T-helper 1 cell treated with Interleukin-12 subunit alpha and Interleukin-12 subunit beta and Interleukin-4 antibody, amounts not matched to agents 30 μg/mL and 1 μg/mL, for 36 hours (primary cell): ENCODE measurements around the gene ANKS3.

Experiments used
- H3K27ac Mint-ChIP-seq: one replicate; pipeline ENCODE4 v1.8.0; 2021; ENCODE audit warnings: mild to moderate bottlenecking, mixed read lengths
- H3K27me3 Mint-ChIP-seq: one replicate; pipeline ENCODE4 v1.8.0; 2021; ENCODE audit warnings: low read depth, mixed read lengths
- H3K36me3 Mint-ChIP-seq: one replicate; pipeline ENCODE4 v1.8.0; 2021; ENCODE audit warnings: low read depth, mixed read lengths
- H3K4me1 Mint-ChIP-seq: one replicate; pipeline ENCODE4 v1.8.0; 2021; ENCODE audit warnings: low read depth, mixed read lengths
- H3K4me3 Mint-ChIP-seq: one replicate; pipeline ENCODE4 v1.8.0; 2021; ENCODE audit warnings: mild to moderate bottlenecking, moderate library complexity, mixed read lengths
- H3K9me3 Mint-ChIP-seq: one replicate; pipeline ENCODE4 v1.8.0; 2021; ENCODE audit warnings: mixed read lengths

The ANKS3 gene

GRCh38 chr16:4691666-4692412 is 42.2 kb downstream of the ANKS3 start:
- Mint-ChIP-seq H3K27ac (no peak overlapping the region), H3K36me3 (peaks cover 4% of the 10 kb centered on the region), H3K27me3 (no peaks in the 10 kb centered on the region), H3K4me3 (no peak overlapping the region), H3K9me3 (no peaks in the 10 kb centered on the region), H3K4me1 (peaks cover 11% of the 10 kb centered on the region)

- Mint-ChIP-seq H3K27me3 (no peaks in the 10 kb centered on the region), H3K4me1 (peaks cover 11% of the 10 kb centered on the region), H3K4me3 (peak overlapping the region; percentile 54), H3K36me3 (peaks cover 4% of the 10 kb centered on the region), H3K27ac (peak overlapping the region; percentile 46), H3K9me3 (no peaks in the 10 kb centered on the region)
Observed at GRCh38 chr16:4690946-4691665, 43.0 kb downstream of the ANKS3 start.

- H3K9me3 Mint-ChIP-seq, result no peaks in the 10 kb centered on the region
- no peak overlapping the region for H3K4me3 Mint-ChIP-seq
- peaks cover 6% of the 10 kb centered on the region for H3K4me1 Mint-ChIP-seq
- H3K27ac Mint-ChIP-seq, result no peak overlapping the region
- peaks cover 3% of the 10 kb centered on the region for H3K36me3 Mint-ChIP-seq
- H3K27me3 Mint-ChIP-seq, result no peaks in the 10 kb centered on the region
Observed at GRCh38 chr16:4689864-4690704, 44.0 kb downstream of the ANKS3 start.

GRCh38 chr16:4689091-4689671 is 44.9 kb downstream of the ANKS3 start:
- H3K27ac Mint-ChIP-seq, result no peak overlapping the region
- H3K36me3 Mint-ChIP-seq, result peaks cover 4% of the 10 kb centered on the region
- H3K4me3 Mint-ChIP-seq, result no peak overlapping the region
- H3K27me3 Mint-ChIP-seq, result no peaks in the 10 kb centered on the region
- H3K4me1 Mint-ChIP-seq, result peaks cover 6% of the 10 kb centered on the region
- no peaks in the 10 kb centered on the region for H3K9me3 Mint-ChIP-seq

- H3K4me3 Mint-ChIP-seq, result no peak overlapping the region
- H3K4me1 Mint-ChIP-seq, result peaks cover 6% of the 10 kb centered on the region
- no peaks in the 10 kb centered on the region for H3K9me3 Mint-ChIP-seq
- H3K27me3 Mint-ChIP-seq, result no peaks in the 10 kb centered on the region
- H3K36me3 Mint-ChIP-seq, result peaks cover 4% of the 10 kb centered on the region
- H3K27ac Mint-ChIP-seq, result no peak overlapping the region
Observed at GRCh38 chr16:4688674-4689045, 45.4 kb downstream of the ANKS3 start.

GRCh38 chr16:4687946-4688673 is 46.0 kb downstream of the ANKS3 start:
- Mint-ChIP-seq H3K4me3 (no peak overlapping the region), H3K27me3 (no peaks in the 10 kb centered on the region), H3K4me1 (peaks cover 4% of the 10 kb centered on the region), H3K27ac (no peak overlapping the region), H3K36me3 (peaks cover 4% of the 10 kb centered on the region), H3K9me3 (no peaks in the 10 kb centered on the region)

- H3K27ac Mint-ChIP-seq, result no peak overlapping the region
- peaks cover 7% of the 10 kb centered on the region for H3K36me3 Mint-ChIP-seq
- H3K27me3 Mint-ChIP-seq, result no peaks in the 10 kb centered on the region
- H3K4me3 Mint-ChIP-seq, result no peak overlapping the region
- H3K9me3 Mint-ChIP-seq, result no peaks in the 10 kb centered on the region
- H3K4me1 Mint-ChIP-seq, result peaks cover 3% of the 10 kb centered on the region
Observed at GRCh38 chr16:4687416-4687815, 46.7 kb downstream of the ANKS3 start.

- peaks cover 8% of the 10 kb centered on the region for H3K36me3 Mint-ChIP-seq
- no peaks in the 10 kb centered on the region for H3K9me3 Mint-ChIP-seq
- H3K27me3 Mint-ChIP-seq, result no peaks in the 10 kb centered on the region
- peaks cover 3% of the 10 kb centered on the region for H3K4me1 Mint-ChIP-seq
- no peak overlapping the region for H3K4me3 Mint-ChIP-seq
- H3K27ac Mint-ChIP-seq, result no peak overlapping the region
Observed at GRCh38 chr16:4686497-4687210, 47.4 kb downstream of the ANKS3 start.

- Mint-ChIP-seq H3K9me3 (no peaks in the 10 kb centered on the region), H3K4me1 (no peaks in the 10 kb centered on the region), H3K4me3 (no peak overlapping the region), H3K27me3 (no peaks in the 10 kb centered on the region), H3K36me3 (peaks cover 8% of the 10 kb centered on the region), H3K27ac (no peak overlapping the region)
Observed at GRCh38 chr16:4685776-4686496, 48.1 kb downstream of the ANKS3 start.

- Mint-ChIP-seq H3K36me3 (peaks cover 6% of the 10 kb centered on the region), H3K27ac (peak overlapping the region; percentile 39), H3K9me3 (no peaks in the 10 kb centered on the region), H3K4me3 (no peak overlapping the region), H3K4me1 (no peaks in the 10 kb centered on the region), H3K27me3 (no peaks in the 10 kb centered on the region)
Observed at GRCh38 chr16:4685292-4685691, 48.8 kb downstream of the ANKS3 start.

GRCh38 chr16:4684763-4685162 is 49.3 kb downstream of the ANKS3 start:
- H3K27ac Mint-ChIP-seq, result peak overlapping the region; percentile 39
- H3K36me3 Mint-ChIP-seq, result peaks cover 6% of the 10 kb centered on the region
- H3K27me3 Mint-ChIP-seq, result no peaks in the 10 kb centered on the region
- H3K4me1 Mint-ChIP-seq, result no peaks in the 10 kb centered on the region
- H3K4me3 Mint-ChIP-seq, result no peak overlapping the region
- H3K9me3 Mint-ChIP-seq, result no peaks in the 10 kb centered on the region

GRCh38 chr16:4684058-4684715 is 49.9 kb downstream of the ANKS3 start:
- H3K36me3 Mint-ChIP-seq, result peaks cover 6% of the 10 kb centered on the region
- H3K4me3 Mint-ChIP-seq, result no peak overlapping the region
- no peaks in the 10 kb centered on the region for H3K27me3 Mint-ChIP-seq
- no peak overlapping the region for H3K27ac Mint-ChIP-seq
- H3K4me1 Mint-ChIP-seq, result no peaks in the 10 kb centered on the region
- H3K9me3 Mint-ChIP-seq, result no peaks in the 10 kb centered on the region
